Small intestine (tissue), 7 donors: ENCODE results near the gene PHACTR1. TPM values are rescaled to one million over a fixed set of nuclear protein-coding genes. Genes with fewer than 3 reads are reported as not detected.

Experiments
- DNase-seq, 2 donors: peaks; one replicate each; pipeline versions ENCODE4 v3.0.0 to v3.0.0-alpha.2; 2013
- FAIRE-seq: peaks from 2 replicates; lab custom pipeline; 2012; peaks lifted over from hg19 to GRCh38; lab: Jason Lieb, UNC
- H3K27ac ChIP-seq, 3 donors: one replicate each; pipeline ENCODE4 v1.5.1; 2013; ENCODE audit warnings: low read length in 2 of 3, mild to moderate bottlenecking in 2 of 3, control low read depth in 1 of 3, inconsistent platforms in 1 of 3, low read depth in 1 of 3, moderate library complexity in 1 of 3
- H3K27me3 ChIP-seq, 3 donors: one replicate each; pipeline ENCODE4 v1.6.1; 2013; ENCODE audit warnings: low read length in 3 of 3, inconsistent platforms in 1 of 3; ENCODE audit not compliant: control insufficient read depth in 3 of 3, insufficient read depth in 3 of 3
- H3K36me3 ChIP-seq, 3 donors: one replicate each; pipeline ENCODE4 v1.6.1; 2013; ENCODE audit warnings: low read length in 3 of 3, inconsistent platforms in 1 of 3, low read depth in 1 of 3, mild to moderate bottlenecking in 1 of 3, moderate library complexity in 1 of 3; ENCODE audit not compliant: control insufficient read depth in 3 of 3, insufficient read depth in 2 of 3
- H3K4me1 ChIP-seq, 3 donors: one replicate each; pipeline ENCODE4 v1.6.1; 2013; ENCODE audit warnings: low read length in 2 of 3, inconsistent platforms in 1 of 3, low read depth in 1 of 3, mild to moderate bottlenecking in 1 of 3, moderate library complexity in 1 of 3; ENCODE audit not compliant: control insufficient read depth in 3 of 3, insufficient read depth in 2 of 3
- H3K4me3 ChIP-seq, 3 donors: one replicate each; pipeline ENCODE4 v1.5.1; 2013; ENCODE audit warnings: low read length in 3 of 3, control low read depth in 1 of 3, inconsistent platforms in 1 of 3, low read depth in 1 of 3, mild to moderate bottlenecking in 1 of 3, moderate library complexity in 1 of 3
- H3K9me3 ChIP-seq, 2 donors: one replicate each; pipeline ENCODE4 v1.6.1; 2013; ENCODE audit warnings: low read depth in 1 of 2, low read length in 1 of 2; ENCODE audit not compliant: control insufficient read depth in 2 of 2, insufficient read depth in 1 of 2
- WGBS, 3 donors: extraction: QIAGEN DNeasy Blood & Tissue Kit; methylation state at CpG; one replicate each; pipeline ENCODE4 v1.1.7; 2013; 5-methylcytosine and 5-hydroxymethylcytosine counted together
- polyA plus RNA-seq, 4 donors: library from polyadenylated mRNA; stranded (reverse) in 3 of 4; unstranded in 1 of 4; fragments of 200-250 nt in 3 of 4; fragments of 120-200 nt in 1 of 4; gene quantifications; one replicate each; pipeline versions ENCODE4 v1.2.1 to v1.2.3, GENCODE V29; 2013
- donor health status: healthy with polysubstance abuse.
- donor health status: control.
- donor health status: control.
- donor health status: Bipolar disorder and iron deficiency.
- donor health status: healthy.

The PHACTR1 gene
- polyA plus RNA-seq, 4 donors: 0.67 to 3.8 (median 1.8) TPM

- DNase-seq: peak in 1 of 2 donors; percentile 59
- no peak for FAIRE-seq
- Histone ChIP-seq H3K4me1 (peaks cover 0 to 4% (median 0%) of the 10 kb centered on the region in 3 donors), H3K27me3 (no peaks in the 10 kb centered on the region), H3K9me3 (no peaks in the 10 kb centered on the region), H3K27ac (no peak overlapping the region), H3K4me3 (no peak overlapping the region), H3K36me3 (no peaks in the 10 kb centered on the region)
- WGBS, 3 donors: 24 to 63% (median 48%) methylated on average over 4 of the region's 4 CpGs
Measured at GRCh38 chr6:13066050-13066449, 349.5 kb downstream of the PHACTR1 start.

DNA sequence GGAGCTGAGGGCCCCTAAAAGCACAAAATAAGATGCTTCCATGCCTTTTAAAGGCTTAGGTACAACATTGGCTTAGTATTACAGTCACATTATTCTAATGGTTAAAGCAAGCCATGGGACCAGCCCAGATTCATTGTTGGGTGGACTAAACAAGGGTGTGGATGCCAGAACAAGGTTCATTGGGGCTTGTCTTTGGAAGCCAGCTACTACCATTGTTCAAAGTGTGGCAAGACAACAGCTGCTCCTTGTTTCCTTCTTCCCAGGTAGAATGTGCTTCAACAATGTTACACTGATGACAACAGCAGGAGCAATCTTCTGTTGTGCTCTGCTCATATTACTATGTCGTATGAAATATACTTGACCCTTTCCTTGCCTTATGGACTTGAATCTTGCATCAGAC is 350.3 kb downstream of the PHACTR1 start:
- WGBS, 3 donors: 20 to 70% (median 40%) methylated on average over 1 of the region's 1 CpG
- no peaks in the 10 kb centered on the region for H3K9me3 ChIP-seq

GRCh38 chr6:13068586-13069210 is 352.1 kb downstream of the PHACTR1 start:
- H3K4me1 ChIP-seq: peaks cover 0 to 4% (median 0%) of the 10 kb centered on the region in 3 donors
- FAIRE-seq: no peak
- no peak overlapping the region for H3K27ac ChIP-seq
- H3K36me3 ChIP-seq: no peaks in the 10 kb centered on the region
- 64 to 87% (median 71%) methylated on average over 12 of the region's 12 CpGs for WGBS, 3 donors
- no peak overlapping the region for H3K4me3 ChIP-seq
- no peaks in the 10 kb centered on the region for H3K9me3 ChIP-seq
- no peak for DNase-seq
- no peaks in the 10 kb centered on the region for H3K27me3 ChIP-seq

More for the DNA sequence above, 350.3 kb downstream of the PHACTR1 start:
- Histone ChIP-seq H3K4me3 (no peak overlapping the region), H3K27ac (no peak overlapping the region), H3K4me1 (peaks cover 0 to 4% (median 0%) of the 10 kb centered on the region in 3 donors), H3K36me3 (no peaks in the 10 kb centered on the region), H3K27me3 (no peaks in the 10 kb centered on the region)
- DNase-seq (peak in 1 of 2 donors; percentile 63), FAIRE-seq (no peak)

GRCh38 chr6:13071550-13072345 is 355.2 kb downstream of the PHACTR1 start:
- no peak overlapping the region for H3K27ac ChIP-seq
- FAIRE-seq (no peak), DNase-seq (no peak)
- 53 to 70% (median 65%) methylated on average over 6 of the region's 6 CpGs for WGBS, 3 donors
- no peaks in the 10 kb centered on the region for H3K36me3 ChIP-seq
- H3K4me3 ChIP-seq: no peak overlapping the region
- H3K4me1 ChIP-seq: peaks cover 0 to 1% (median 0%) of the 10 kb centered on the region in 3 donors
- no peaks in the 10 kb centered on the region for H3K27me3 ChIP-seq
- H3K9me3 ChIP-seq: no peaks in the 10 kb centered on the region

DNA sequence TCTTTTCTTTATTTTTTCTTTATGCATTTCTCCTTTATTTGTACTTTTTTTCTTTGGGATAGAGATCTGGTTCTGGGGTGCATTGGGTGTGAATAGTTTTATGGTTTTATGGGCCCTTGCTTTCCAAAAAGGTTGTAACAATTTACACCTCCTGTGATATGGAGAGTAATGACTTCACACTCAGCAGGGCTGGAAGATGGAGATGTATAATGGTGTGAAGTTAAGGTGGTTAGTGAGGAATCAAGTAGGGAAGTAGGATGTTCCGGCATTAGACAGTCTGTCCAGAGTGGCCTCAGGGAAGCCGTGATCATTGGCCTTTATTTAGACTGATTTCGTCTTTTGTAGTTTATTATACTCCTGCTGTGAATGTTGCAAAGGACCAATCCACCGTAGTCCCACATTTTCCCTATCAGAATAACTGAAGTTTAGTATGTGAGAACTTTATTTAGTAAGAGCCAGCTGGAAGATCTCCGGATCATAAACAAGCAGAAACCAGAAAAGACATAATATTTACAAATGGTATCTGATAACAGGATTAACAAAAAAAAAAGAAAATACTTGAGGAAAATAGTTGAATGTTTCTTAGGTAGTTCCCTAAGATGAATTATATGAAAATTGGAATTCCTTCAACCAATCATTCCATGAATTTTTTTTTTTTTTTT is 356.2 kb downstream of the PHACTR1 start:
- no peaks in the 10 kb centered on the region for H3K36me3 ChIP-seq
- no peaks in the 10 kb centered on the region for H3K27me3 ChIP-seq
- no peak overlapping the region for H3K4me3 ChIP-seq
- no peaks in the 10 kb centered on the region for H3K4me1 ChIP-seq
- no peak overlapping the region for H3K27ac ChIP-seq
- no peaks in the 10 kb centered on the region for H3K9me3 ChIP-seq
- 58 to 81% (median 79%) methylated on average over 5 of the region's 5 CpGs for WGBS, 3 donors
- no peak for FAIRE-seq
- no peak for DNase-seq

DNA sequence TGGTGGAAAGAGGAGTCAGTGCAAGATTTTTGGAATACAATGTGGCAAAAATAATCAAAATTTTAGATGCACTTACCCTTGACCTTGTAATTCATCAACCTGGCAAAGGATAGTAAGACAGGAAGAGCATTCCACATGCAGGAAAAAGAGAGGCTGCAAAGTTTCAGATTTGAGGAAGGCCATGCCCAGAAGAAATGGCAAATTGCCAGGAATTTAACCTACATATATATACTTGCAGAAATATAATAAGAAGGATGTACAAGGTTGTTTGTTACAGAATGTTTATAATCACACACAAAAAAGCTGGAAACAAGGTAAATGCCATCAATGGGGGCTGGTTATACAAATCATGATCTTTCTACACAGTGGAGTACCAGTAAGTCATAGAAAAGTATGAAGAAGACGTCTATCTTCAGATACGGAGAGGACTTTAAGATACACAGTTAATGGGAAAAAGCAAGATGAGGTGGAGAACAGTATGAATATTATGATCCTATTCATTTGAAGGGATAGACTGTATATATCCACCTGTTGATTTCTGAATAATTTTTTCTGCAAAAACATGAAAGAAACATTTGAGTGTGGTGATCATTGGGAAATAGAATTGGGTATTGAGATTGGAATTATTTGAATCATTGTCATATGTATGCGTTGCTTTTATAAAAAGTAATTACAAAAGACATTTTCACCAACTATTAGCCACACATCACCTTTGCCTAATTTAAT is 358.0 kb downstream of the PHACTR1 start:
- Histone ChIP-seq H3K4me1 (no peaks in the 10 kb centered on the region), H3K9me3 (no peaks in the 10 kb centered on the region), H3K27ac (no peak overlapping the region), H3K4me3 (no peak overlapping the region), H3K36me3 (no peaks in the 10 kb centered on the region), H3K27me3 (no peaks in the 10 kb centered on the region)
- FAIRE-seq (no peak), DNase-seq (no peak)
- WGBS, 3 donors: 90 to 95% (median 90%) methylated on average over 3 of the region's 3 CpGs

DNA sequence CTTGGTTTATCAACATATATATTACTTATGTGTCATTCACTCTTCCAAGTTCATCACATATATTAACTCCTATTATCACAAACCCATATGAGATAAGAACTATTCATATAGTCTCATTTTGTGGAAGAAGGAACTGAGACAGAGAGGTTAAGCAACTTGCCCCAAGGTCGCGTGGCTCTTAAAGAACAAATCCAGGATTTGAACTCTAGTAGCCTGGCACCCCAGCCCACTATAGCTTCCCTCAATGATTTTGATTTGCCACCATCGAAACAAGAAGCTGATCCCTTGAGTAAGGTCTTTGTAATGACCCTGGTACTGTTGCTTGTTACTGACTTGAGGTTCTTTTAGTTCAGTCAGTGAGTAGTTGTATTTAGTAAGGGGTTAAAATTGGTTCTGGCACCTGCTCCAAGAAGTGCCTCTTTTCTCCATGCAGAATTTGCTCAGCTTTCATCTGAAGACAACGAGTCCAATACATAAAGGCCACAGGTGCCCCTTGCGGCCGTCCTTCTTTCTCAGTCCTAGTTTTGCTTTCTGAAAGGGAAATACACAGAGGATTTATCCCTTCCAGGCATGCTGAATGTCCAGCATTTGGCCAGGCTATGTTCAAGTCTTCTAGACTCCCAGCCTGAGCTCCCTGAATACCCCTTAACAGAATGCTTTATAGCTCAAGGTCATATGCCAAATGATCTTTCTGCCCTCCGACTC is 358.7 kb downstream of the PHACTR1 start:
- WGBS, 3 donors: 68 to 83% (median 82%) methylated on average over 7 of the region's 7 CpGs

More for the DNA sequence above, 358.7 kb downstream of the PHACTR1 start:
- Histone ChIP-seq H3K27me3 (no peaks in the 10 kb centered on the region), H3K9me3 (no peaks in the 10 kb centered on the region), H3K4me1 (no peaks in the 10 kb centered on the region), H3K4me3 (no peak overlapping the region), H3K27ac (no peak overlapping the region), H3K36me3 (no peaks in the 10 kb centered on the region)
- FAIRE-seq: no peak
- DNase-seq: no peak
